ENCODE data around the gene HLA-DRA. TPM values are rescaled to one million over a fixed set of nuclear protein-coding genes. Genes with fewer than 3 reads are reported as not detected.

The HLA-DRA gene
- total and polyA plus RNA-seq, 2 experiments from 2014 or later, result 6.9 to 7.7 TPM

GRCh38 chr6:32424589-32425300 lies 14.9 kb upstream of the HLA-DRA start (continued):
- TF ChIP-seq ZNF462 (CRISPR knock-in tag; IDR thresholded peaks at IDR 0.05) (no peak), JUNB (IDR thresholded peaks at IDR 0.05; ENCODE audit: unreplicated experiment) (no peak), EZH2 (IDR thresholded peaks at IDR 0.05; ENCODE audit: low read depth, unreplicated experiment) (no peak), ZNF114 (CRISPR knock-in tag; IDR thresholded peaks at IDR 0.05) (no peak), REST (IDR thresholded peaks at IDR 0.05; ENCODE audit: unreplicated experiment) (no peak)

Measured in GM23338 (cell line).